Muscle layer of duodenum (tissue), 2 donors: Measurements from ENCODE around the gene TSGA10.

Experiments
- H3K27ac ChIP-seq: one replicate; pipeline ENCODE4 v1.7.0; 2013; ENCODE audit warnings: mild to moderate bottlenecking, low read length
- H3K27me3 ChIP-seq: one replicate; pipeline ENCODE4 v1.7.0; 2013; ENCODE audit warnings: low read depth, mild to moderate bottlenecking, control low read depth, low read length
- H3K36me3 ChIP-seq, 2 donors: one replicate each; pipeline ENCODE4 v1.7.0; 2013; ENCODE audit warnings: low read length in 2 of 2, control low read depth in 1 of 2, mild to moderate bottlenecking in 1 of 2; ENCODE audit not compliant: insufficient read depth in 2 of 2, control insufficient read depth in 1 of 2
- H3K4me1 ChIP-seq, 2 donors: one replicate each; pipeline ENCODE4 v1.7.0; 2013; ENCODE audit warnings: low read length in 2 of 2, mild to moderate bottlenecking in 2 of 2, control low read depth in 1 of 2, moderate library complexity in 1 of 2; ENCODE audit not compliant: insufficient read depth in 2 of 2, control insufficient read depth in 1 of 2
- H3K4me3 ChIP-seq, 2 donors: one replicate each; pipeline ENCODE4 v1.7.0; 2013; ENCODE audit warnings: low read length in 2 of 2, low read depth in 1 of 2, mild to moderate bottlenecking in 1 of 2
- H3K9me3 ChIP-seq, 2 donors: one replicate each; pipeline ENCODE4 v1.7.0; 2013; ENCODE audit warnings: low read length in 2 of 2, control low read depth in 1 of 2, mild to moderate bottlenecking in 1 of 2; ENCODE audit not compliant: control insufficient read depth in 1 of 2
- donor health status: healthy.

Gene TSGA10

GRCh38 chr2:98985905-98986666, 168.7 kb downstream of the TSGA10 start:
- Histone ChIP-seq H3K27me3 (no peaks in the 10 kb centered on the region), H3K4me3 (no peak overlapping the region), H3K4me1 (no peaks in the 10 kb centered on the region), H3K9me3 (no peaks in the 10 kb centered on the region), H3K27ac (no peak overlapping the region), H3K36me3 (no peaks in the 10 kb centered on the region)

GRCh38 chr2:98975611-98976010, 179.1 kb downstream of the TSGA10 start:
- Histone ChIP-seq H3K27ac (no peak overlapping the region), H3K4me3 (no peak overlapping the region), H3K4me1 (no peaks in the 10 kb centered on the region), H3K27me3 (no peaks in the 10 kb centered on the region), H3K9me3 (peaks cover 12 to 16% of the 10 kb centered on the region in 2 donors), H3K36me3 (no peaks in the 10 kb centered on the region)

DNA sequence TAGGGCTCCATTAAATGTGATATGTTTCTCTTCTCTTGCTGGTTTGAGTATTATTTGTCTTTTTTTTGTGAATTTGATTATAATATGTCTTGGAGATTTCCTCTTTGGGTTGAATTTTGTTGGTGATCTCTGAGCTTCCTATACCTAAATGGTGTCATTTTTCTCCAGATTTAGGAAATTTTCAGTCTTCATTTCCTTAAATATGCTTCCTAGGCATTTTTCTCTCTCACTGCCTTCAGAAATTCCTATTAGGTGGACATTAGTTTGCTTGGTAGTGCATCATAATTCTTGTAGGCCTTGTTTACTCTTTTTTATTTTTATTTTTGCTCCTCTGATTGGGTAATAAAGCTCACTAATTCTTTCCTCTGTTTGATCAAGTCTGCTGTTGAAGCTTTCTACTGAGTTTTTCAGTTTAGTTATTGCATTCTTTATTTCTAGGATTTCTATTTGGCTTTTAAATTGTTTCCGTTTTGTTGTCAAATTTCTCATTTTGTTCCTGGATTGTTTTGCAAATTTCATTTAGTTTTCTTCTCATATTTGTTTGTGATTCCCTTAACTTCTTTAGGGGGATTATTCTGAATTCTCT, 182.1 kb downstream of the TSGA10 start:
- no peaks in the 10 kb centered on the region for H3K27me3 ChIP-seq
- H3K4me1 ChIP-seq = no peaks in the 10 kb centered on the region
- no peak overlapping the region for H3K4me3 ChIP-seq
- H3K36me3 ChIP-seq = no peaks in the 10 kb centered on the region
- H3K27ac ChIP-seq = no peak overlapping the region
- peaks cover 18 to 21% of the 10 kb centered on the region in 2 donors for H3K9me3 ChIP-seq

GRCh38 chr2:98959810-98960507, 194.8 kb downstream of the TSGA10 start:
- Histone ChIP-seq H3K27me3 (no peaks in the 10 kb centered on the region), H3K4me3 (no peak overlapping the region)

GRCh38 chr2:98952966-98953365, 201.8 kb downstream of the TSGA10 start:
- Histone ChIP-seq H3K4me1 (no peaks in the 10 kb centered on the region), H3K27me3 (no peaks in the 10 kb centered on the region), H3K27ac (no peak overlapping the region), H3K9me3 (no peaks in the 10 kb centered on the region), H3K4me3 (no peak overlapping the region), H3K36me3 (no peaks in the 10 kb centered on the region)

More at GRCh38 chr2:98959810-98960507, 194.8 kb downstream of the TSGA10 start:
- H3K9me3 ChIP-seq = peaks cover 0 to 3% of the 10 kb centered on the region in 2 donors
- H3K36me3 ChIP-seq = no peaks in the 10 kb centered on the region
- no peaks in the 10 kb centered on the region for H3K4me1 ChIP-seq
- H3K27ac ChIP-seq = no peak overlapping the region

DNA sequence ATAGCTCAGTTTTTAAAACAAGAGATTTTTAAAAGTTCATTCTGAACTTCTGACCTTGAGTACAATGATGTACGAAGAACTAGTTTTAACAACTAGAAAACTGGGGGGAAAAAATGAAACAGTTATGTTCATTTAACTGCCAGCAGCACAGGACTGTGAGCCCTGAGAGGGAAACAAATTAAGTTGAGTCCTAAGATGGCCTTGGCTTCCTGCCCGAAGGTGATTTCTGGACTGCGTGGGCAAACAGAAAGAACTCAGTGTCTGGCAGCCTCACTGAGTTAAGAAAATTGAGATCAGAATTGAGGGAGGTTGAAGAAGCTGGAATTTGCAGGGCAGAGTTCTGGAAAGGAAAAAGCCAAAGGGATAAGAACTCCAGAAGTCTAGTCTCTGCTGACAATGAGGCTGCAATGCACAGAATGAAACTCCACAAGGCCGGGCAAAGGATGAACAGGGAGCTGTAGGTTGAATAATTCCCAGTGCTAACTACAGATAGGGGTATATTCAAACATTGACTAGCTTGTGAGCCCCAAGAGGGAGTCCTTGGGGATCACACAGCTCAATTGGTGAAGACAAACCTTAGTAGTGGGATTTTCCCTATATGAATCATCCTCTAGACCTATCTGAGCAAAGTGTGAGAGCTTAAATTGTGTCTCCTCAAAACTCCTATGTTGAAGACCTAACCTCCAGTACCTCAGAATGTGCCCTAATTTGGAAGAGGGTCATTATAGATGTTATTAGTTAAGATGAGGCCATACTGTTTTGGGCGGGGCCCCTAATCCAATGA, 205.6 kb downstream of the TSGA10 start:
- Histone ChIP-seq H3K36me3 (no peaks in the 10 kb centered on the region), H3K4me3 (no peak overlapping the region), H3K27ac (no peak overlapping the region), H3K27me3 (no peaks in the 10 kb centered on the region), H3K9me3 (no peaks in the 10 kb centered on the region), H3K4me1 (no peaks in the 10 kb centered on the region)

DNA sequence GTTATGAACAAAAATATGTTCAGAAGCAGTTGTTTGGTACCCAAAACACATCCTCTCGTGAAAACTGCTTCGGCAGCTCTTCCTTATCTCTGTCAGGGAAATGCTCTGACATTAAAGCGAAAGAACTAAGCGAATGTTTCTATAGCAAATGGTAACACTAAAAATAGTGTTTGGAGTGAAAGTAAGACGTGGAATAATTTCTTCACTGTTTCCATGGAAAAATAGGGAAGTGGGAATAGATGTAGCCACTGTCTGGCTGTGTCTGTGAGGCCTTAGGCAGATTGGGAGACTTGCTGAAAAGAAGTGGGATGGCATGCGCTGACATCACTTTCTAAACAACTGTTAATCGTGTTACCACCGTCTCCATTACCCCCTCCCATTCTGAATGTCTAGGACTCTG, 207.2 kb downstream of the TSGA10 start:
- H3K27me3 ChIP-seq = no peaks in the 10 kb centered on the region
- H3K9me3 ChIP-seq = no peaks in the 10 kb centered on the region
- no peaks in the 10 kb centered on the region for H3K36me3 ChIP-seq
- H3K4me1 ChIP-seq = no peaks in the 10 kb centered on the region
- no peak overlapping the region for H3K27ac ChIP-seq
- H3K4me3 ChIP-seq = no peak overlapping the region
